HG03354 (cell line): ENCODE data around the gene RPTOR.

Source experiments
- ATAC-seq: cut with Tn5 transposase; IDR thresholded peaks from one replicate; pipeline ENCODE4 v1.9.1; 2021; ENCODE audit warnings: mild to moderate bottlenecking; ENCODE audit not compliant: unreplicated experiment, poor library complexity, severe bottlenecking

Gene RPTOR

GRCh38 chr17:80980397-80981061 lies 435.9 kb downstream of the RPTOR start:
- ATAC-seq = no peak

DNA sequence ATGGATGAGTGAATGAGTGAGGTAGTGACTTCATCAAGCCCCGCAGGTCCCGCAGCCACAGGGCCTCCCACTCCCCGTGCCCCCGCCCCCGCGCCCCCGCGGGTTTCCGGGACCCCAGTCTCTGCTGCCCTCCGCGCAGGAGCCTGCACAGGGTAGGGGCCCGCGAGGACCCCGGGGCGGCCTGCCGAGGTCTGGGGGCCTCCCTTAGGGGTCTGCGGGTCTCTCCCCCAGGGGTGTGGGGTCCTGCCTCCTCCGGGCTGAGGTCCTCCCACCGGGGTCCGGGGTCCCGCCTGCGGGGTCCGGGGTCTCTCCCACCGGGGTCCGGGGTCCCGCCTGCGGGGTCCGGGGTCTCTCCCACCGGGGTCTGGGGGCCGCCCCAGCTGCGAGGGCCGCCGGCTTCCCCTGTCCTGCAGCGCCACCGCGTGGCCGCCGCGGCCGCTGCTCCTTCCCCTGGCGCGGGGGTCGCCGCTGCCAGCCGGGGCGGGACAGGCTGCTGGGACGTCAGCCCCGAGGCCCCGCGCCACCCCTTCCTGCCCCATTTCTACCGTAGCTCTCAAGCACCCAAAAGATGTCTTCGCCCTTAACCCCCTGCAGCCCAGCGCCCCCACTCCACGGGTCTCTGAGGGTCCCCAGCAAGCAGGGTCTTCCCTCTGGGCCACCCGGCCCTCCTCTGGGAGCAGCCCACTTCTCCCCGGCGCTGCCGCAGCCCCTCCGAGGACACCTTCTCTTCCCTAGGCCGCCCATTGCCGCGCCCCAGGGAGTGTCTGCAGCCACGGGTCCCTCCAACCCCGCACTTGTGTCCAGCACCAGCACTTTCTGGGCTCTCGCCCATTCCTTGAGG lies 436.6 kb downstream of the RPTOR start:
- ATAC-seq = no peak

DNA sequence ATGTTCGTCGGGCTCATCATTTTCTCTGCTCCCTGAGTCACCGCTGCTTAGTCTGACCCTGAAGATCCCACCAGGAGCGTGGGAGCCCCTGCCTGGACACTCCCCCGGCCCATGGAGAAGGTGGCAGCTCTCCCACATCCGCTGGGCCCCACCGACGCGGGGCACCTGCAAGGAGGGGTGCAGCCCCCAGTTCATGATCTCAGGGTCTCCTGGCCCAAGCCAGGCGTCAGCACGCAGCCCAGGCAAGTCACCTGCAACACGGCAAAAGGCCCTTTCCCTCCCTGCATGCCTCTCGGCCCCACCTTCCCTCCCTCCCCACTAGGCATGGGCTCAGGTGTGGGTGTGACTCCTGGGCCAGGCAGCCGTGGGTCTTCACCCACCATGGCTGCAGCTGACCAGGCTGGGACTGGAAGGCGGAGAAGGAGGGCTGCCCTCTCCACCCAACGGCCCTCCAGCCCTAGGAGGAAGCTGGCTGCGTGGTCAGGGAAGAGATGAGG lies 437.3 kb downstream of the RPTOR start:
- no peak for ATAC-seq

DNA sequence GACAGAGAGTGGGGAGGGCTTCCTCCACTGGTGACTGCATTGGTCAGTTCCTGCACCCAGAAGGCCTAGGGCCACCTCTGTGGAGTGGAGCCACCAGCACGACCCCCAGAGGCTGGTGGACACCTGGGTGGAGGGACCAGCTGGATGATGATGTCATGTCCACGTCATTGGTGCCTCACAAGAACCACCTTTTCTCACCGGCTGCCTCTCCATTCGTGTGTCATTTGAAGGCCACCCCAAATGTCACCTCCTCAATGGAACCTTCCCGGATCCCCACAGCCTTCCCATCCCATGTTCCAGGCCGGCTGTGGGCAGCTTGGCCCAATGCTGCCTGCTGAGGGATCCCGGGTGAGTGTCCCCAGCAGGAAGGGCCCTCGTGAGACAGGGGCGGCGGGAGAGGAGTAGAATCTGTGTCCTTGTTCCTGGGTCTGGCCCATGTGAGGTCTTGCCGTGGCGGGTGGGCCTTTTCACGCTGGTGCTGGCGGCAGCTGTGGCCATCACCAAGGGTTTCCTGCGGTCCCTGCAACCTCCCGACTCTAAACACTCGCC lies 437.9 kb downstream of the RPTOR start:
- no peak for ATAC-seq

DNA sequence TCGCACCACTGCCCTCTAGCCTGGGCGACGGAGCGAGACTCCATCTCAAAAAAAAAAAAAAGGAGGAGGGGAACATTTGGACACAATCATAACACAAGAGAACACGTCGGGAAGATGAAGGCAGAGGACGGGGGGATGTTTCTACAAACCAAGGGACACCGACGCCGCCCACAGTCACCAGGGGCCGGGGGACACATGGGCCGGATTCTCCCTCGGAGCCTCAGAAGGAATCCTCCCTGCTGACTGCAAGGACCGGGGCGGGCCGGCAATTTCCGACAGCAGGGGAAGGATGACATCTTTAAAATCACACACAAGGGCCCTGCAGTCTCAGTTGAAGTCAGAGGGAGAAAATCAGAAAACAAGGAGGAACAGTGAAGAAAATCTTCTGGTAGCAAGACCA lies 438.9 kb downstream of the RPTOR start:
- no peak for ATAC-seq

GRCh38 chr17:80984749-80985148 lies 440.1 kb downstream of the RPTOR start:
- no peak for ATAC-seq

DNA sequence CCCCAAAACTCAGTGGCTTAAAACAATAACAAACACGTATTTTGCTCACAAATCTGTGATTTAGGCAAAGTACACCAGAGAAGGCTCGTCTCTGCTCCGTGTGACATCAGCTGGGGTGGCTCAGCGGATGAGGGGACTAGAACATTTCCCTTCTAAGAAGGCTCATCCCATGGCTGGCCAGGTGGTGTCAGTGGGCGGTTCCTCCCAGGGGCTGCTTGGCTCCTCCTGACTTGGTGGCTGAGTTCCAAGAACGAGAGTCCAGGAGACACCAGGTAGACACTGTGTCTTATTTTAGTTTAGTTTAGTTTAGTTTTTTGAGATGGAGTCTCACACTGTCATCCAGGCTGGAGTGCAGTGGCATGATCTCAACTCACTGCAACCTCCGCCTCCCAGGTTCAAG lies 441.4 kb downstream of the RPTOR start:
- ATAC-seq = no peak

GRCh38 chr17:80986816-80987475 lies 442.3 kb downstream of the RPTOR start:
- no peak for ATAC-seq

GRCh38 chr17:80987941-80988461 lies 443.4 kb downstream of the RPTOR start:
- ATAC-seq = no peak

DNA sequence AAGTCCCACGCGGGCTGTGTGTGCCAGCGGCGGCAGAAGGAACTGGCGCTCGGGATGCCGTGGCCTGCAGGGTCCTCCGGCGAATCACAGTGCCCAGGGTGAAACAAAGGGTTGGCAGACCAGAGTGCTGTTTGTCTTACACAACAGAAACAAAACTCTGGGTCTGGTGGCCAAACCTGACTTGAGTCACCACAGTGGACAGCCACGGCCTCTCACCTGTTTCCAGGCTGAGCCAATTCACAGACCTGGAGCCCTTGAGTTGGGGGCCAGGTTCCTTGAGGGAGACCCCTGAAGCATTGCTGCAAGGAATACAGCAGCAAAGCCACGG lies 444.9 kb downstream of the RPTOR start:
- no peak for ATAC-seq

DNA sequence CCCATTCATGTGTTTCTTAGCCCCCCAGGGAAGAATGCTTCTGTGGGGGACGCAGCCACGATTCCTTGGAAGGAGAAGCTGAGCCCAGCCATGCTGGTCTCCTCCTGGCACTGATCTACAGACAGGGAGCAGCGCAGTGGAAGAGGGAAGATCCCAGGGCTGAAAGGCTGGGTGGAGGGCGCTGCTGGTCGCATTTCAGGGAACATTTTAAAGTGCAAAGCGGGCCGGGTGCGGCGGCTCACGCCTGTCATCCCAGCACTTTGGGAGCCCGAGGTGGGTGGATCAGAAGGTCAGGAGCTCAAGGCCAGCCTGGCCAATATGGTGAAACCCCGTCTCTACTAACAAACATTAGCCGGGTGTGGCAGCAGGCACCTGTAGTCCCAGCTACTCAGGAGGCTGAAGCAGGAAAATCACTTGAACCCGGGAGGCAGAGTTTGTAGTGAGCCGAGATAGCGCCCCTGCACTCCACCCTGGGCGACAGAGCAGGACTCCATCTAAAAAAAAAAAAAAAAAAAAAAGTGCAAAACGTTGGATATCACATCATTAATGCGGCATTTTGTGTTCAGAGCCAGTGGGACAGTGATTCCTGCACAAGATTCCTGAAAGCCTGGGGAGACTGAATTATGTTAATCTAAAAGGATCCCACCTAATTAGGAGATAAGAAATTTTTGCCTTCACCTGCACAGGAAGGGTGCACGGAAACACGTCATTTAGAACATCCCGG lies 446.4 kb downstream of the RPTOR start:
- no peak for ATAC-seq

- peak; percentile 65 for ATAC-seq
Observed at GRCh38 chr17:80991645-80992076, 447.0 kb downstream of the RPTOR start, which contains the start of gene CHMP6. CHMP6 (plus strand) TSS chr17:80991841; CDS start chr17:80991919, 78 bp downstream.

GRCh38 chr17:80992077-80992947 lies 447.7 kb downstream of the RPTOR start:
- peak; percentile 33 for ATAC-seq

DNA sequence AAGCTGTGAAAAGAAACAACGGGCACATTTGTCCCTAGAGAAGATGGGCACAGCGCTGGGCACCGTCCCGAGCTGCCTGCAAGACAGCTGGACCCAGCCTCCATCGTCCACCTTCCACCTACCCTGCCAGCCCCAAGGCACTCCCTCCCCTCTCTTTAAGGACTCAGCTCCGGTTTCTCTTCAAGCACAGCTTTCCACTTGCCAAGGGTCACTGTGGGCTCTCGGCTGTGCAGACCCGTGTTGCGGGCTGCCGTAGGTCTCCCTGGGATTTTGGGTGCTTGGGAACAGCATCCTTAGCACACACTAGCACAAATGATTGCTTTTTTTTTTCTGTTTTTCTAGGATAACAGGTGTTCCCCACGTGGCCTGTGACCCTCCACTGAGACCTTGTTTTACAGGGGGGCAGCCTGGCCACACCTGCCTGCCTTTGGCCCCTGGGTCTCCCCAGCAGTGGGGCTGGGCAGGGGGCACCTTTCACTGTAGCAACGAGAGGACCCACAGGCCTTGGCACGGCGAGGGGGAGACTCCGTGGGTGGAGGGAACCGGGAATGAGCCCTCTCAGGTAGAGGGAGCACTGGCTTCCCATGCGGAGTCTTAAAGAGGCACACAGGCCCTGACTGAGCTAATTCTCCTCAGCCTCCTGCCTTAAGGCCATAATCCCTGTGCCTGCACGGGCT lies 448.4 kb downstream of the RPTOR start:
- ATAC-seq = no peak

GRCh38 chr17:80995131-80995530 lies 450.5 kb downstream of the RPTOR start:
- no peak for ATAC-seq

GRCh38 chr17:80996422-80997305 lies 452.0 kb downstream of the RPTOR start:
- no peak for ATAC-seq
